ENCODE measurements around the gene DHCR24.

GRCh38 chr1:54850737-54851136, 36.3 kb downstream of the DHCR24 start:
- TF ChIP-seq EP300 (IDR thresholded peaks at IDR 0.05; ENCODE audit: borderline replicate concordance), result no peak
- no peak for TF ChIP-seq YY1 (IDR thresholded peaks at IDR 0.05; ENCODE audit: low read depth)
- no peak for TF ChIP-seq CREB1 (IDR thresholded peaks at IDR 0.05; ENCODE audit: low read depth)
- no peak for TF ChIP-seq USF1 (IDR thresholded peaks at IDR 0.05)
- no peak for TF ChIP-seq REST (IDR thresholded peaks at IDR 0.05; ENCODE audit: low read depth)
- TF ChIP-seq CEBPB (IDR thresholded peaks at IDR 0.05), result no peak
- TF ChIP-seq, protein P1, sequence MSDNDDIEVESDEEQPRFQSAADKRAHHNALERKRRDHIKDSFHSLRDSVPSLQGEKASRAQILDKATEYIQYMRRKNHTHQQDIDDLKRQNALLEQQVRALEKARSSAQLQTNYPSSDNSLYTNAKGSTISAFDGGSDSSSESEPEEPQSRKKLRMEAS (IDR thresholded peaks at IDR 0.05), result no peak
- TF ChIP-seq FOXM1 (IDR thresholded peaks at IDR 0.05; ENCODE audit: borderline replicate concordance, low read depth), result no peak
- TF ChIP-seq EGR1 (IDR thresholded peaks at IDR 0.05), result no peak

All from Ishikawa (cell line).